ENCODE data around the gene PRCC.

The PRCC gene

GRCh38 chr1:156766298-156767100 lies 836 bp upstream of the PRCC start:
- no peak for DNase-seq

GRCh38 chr1:156767879-156768604 lies 707 bp downstream of the PRCC start:
- DNase-seq: peak; percentile 54

GRCh38 chr1:156768610-156769295 lies 1.4 kb downstream of the PRCC start:
- DNase-seq: no peak

DNA sequence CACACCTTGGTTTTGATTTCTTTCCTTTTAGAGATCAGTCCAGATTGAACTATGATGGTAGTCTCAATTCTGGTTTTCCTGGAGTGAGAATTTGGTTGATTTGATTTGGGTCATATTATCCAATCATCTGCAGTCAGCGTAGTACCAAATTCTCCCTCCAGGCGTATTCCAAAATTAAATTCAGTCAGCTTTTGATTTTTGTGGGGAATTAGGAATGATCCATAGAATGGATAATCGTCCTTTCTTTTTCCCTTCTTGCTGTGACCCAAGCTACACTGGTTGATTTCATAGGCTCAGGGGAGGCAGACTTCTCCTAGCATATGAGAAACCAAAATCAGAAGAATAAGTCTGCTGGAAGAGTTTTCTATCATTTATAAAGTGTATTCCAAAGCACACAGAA lies 4.9 kb downstream of the PRCC start:
- no peak for DNase-seq

DNA sequence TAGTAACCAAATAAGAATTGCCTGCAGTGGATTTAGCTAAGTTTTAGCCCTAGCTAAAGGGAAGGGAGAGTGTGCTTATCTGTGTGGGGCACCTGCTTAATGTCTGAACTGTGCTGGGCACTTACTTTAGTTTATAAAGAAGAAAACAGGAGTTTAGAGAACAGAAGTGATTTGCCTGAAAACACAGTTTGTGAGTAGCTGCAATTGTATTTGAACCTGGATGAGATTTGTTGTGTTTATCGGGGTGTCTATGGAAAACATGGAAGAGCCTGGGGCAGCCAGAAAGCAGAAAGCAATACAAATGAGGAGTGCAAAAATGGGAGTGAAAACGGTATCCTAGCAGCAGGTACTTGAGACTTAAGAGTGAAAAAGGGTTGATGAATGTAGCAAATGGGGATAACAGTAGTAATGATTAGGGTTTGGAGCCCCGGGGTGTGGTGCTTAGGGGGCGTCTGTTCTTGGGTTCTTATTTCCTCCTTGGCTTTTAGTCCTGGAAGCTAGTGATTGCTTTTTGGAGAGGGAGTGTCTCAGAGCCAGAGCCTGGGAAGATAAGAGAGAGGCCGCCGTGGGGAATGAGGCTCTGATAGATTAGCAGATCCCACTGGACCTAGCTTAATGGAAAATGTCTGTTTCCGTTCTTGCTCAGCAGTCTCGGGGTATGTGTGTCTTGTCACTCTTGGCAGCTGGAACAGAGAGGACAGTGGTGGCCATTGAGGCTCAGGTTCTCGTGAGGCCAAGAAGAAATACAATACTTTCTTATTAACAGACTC lies 5.6 kb downstream of the PRCC start:
- DNase-seq: peak; percentile 66

DNA sequence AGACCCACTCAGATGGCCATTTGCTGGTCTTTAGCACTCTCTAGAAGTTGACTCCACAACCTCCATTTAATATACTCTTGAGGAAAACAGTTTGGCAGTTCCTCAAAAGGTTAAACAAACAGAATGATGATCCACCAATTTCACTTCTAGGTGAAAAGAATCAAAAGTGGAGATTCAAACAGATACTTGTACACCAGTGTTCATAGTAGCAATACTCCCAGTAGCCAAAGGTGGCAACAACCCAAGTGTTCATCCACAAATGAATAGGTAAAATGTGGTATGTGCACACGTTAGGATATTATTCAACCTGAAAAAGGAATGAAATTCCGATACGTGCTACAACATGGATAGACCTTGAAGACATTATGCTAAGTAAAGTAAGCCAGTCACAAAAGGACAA lies 6.3 kb downstream of the PRCC start:
- DNase-seq: no peak

DNA sequence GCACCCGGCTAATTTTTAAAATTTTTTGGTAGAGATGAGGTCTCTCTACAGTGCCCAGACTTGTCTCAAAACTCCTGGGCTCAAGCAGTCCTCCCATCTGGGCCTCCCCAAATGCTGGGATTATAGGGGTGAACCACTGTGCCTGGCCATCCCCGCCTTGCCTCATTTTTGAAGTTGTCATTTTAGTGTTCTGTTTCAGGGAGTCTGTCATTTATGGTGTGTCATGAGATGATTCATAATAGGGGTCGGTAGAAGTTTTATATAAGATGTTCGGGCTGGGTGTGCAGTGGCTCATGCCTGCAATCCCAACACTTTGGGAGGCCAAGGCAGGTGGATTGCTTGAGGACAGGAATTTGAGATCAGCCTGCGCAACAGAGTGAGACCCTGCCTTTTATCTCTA lies 8.5 kb downstream of the PRCC start:
- no peak for DNase-seq

GRCh38 chr1:156776942-156777341 lies 9.6 kb downstream of the PRCC start:
- DNase-seq: no peak

DNA sequence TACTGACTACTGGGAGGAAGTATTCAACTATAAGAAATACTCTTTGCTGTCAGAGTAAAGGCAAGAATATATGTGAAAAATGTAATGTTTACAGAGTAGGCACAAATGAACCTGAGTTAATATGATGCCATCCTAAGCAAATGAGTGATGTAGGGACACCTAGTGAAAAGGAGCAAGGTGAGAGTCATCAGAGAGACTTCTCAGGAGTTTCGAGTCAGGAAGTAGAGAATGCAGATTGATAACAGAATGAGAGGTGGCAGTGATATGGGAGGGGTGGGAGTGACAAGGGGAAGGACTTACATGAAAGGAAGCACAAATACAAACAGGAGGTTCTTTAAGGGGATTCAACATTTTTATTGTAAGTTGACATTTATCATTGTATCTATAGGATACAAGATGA lies 10.2 kb downstream of the PRCC start:
- no peak for DNase-seq

DNA sequence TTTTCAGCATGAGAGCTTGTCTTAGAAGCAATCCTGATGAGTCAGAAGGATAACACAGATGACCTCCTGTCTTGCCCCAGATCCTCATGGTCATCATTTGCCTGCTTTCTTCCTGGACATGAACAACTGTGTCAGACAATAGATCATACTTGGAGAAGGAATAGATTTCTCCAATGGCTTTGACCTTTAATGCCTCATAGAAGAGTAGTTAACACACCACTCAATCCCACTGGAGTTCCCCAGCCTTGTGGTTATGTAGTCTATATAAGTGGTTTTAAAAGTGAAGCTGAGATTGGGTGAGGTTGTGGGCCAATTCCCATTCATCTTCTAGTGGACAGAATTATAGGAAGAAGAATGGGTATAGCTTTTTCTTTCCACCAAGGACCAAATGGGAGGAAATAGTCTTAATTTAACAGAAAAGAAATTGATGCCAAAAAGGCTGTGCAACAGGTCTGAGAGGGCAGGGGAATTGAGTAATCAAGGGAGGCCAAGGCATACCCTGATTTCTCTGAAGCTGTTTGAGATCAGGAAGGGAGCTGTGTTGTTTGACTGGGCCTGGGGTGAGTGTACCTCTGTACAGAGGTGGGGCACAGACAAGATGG lies 14.4 kb downstream of the PRCC start:
- DNase-seq: no peak

- DNase-seq: no peak
Measured at GRCh38 chr1:156785458-156785857, 18.1 kb downstream of the PRCC start.

DNA sequence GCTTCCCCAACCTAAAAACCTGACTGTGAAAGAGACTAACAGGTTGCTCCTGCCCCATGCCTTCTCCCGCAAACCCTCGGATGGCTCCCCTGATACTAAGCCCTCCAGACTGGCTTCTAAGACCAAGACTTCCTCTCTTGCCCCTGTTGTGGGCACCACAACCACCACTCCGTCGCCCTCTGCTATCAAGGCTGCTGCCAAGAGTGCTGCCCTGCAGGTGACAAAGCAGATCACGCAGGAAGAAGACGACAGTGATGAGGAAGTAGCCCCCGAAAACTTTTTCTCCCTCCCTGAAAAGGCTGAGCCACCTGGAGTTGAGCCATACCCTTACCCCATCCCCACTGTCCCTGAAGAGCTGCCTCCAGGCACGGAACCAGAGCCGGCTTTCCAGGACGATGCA lies 19.3 kb downstream of the PRCC start:
- DNase-seq: no peak

GRCh38 chr1:156788136-156788535 lies 20.8 kb downstream of the PRCC start:
- DNase-seq: no peak

DNA sequence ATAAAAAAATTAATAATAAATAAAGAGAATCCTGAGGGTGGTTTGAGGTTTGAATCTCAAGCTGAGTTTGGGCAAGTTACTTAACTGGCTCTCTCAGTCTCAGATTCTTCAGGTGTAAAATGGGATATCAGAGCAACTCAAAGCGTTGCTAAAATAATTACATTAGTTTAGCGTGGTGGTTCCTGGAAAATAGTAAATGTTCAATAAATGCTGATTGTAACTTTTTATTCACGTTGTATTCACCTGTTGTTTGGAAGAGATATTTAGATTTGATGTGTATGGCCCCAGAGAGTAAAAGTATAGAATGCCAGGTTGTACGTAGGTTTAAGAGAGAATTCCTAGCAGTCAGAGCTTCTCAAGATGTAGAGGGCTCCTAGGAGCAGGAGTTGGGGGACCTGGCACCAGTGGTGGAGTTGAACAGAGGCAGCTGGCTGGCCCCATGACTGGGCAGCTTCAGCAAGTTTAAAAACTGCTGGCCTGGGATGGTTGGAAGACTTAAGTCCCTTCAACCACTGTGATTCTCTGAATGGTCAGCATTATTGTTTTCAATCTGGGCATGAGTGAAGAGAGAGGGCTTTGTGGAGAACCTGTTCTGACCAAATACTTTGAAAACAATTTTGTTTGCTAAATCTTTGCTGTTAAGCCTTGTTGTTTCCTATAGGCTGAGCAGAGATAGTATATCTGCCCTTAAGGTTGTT lies 22.4 kb downstream of the PRCC start:
- DNase-seq: no peak

- DNase-seq: peak; percentile 68
Measured at GRCh38 chr1:156794506-156795373, 27.4 kb downstream of the PRCC start.

GRCh38 chr1:156795374-156795733 lies 28.0 kb downstream of the PRCC start:
- no peak for DNase-seq

- no peak for DNase-seq
Measured at GRCh38 chr1:156795787-156796186, 28.5 kb downstream of the PRCC start.

DNA sequence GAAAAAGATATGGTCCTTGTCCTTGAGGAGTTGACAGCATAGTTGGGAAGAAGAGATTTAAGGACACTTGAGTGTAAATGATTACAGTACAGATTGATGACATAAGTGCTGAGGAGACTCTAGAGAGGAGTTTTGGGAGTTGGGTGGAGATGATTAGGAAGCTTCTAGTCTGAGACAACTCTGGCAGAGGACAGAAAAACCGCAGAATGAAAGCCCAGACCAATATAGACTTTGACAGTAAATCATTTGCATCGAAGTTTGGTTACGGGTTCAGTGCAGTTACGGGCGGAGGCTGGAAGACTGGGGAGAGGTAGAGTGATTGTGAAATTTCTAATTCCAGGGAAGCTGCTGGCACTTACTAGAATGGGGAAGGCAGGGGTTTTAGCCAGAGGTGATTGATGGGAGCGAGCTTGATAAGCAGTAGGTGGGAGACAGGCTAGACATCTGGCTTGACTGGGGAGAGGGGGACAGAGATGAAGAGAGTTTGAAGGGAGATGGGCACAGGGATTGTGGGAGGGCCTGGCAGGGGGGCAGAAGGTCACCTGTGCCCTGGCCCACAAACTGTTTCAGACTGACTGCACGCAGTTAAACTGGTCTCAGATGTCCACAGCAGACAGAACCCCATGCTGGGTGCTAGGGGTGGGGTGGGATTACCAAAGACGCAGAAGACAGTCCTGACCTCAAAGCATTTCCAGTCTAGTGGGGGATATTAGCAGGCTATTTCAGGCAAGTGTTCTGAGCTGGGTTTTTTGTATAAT lies 29.2 kb downstream of the PRCC start:
- no peak for DNase-seq

GRCh38 chr1:156797212-156797871 lies 30.0 kb downstream of the PRCC start:
- peak; percentile 83 for DNase-seq

Data from islet precursor cell (in vitro differentiated cells).